Upper lobe of left lung (tissue), 6 donors: Measurements from ENCODE around the gene CAPN9. TPM values are rescaled to one million over a fixed set of nuclear protein-coding genes. Genes with fewer than 3 reads are reported as not detected.

ENCODE experiments used
- ATAC-seq, 2 donors: fragments of 200-7000 bp; cut with Tn5 transposase; one replicate each; pipeline ENCODE4 v1.9.1; 2022; ENCODE audit warnings: mild to moderate bottlenecking in 2 of 2, moderate library complexity in 2 of 2; ENCODE audit not compliant: low FRiP score in 2 of 2
- DNase-seq, 2 donors: peaks; one replicate each; pipeline ENCODE4 v3.0.0-alpha.2; 2019 to 2020
- H3K27ac ChIP-seq, 4 donors: fragments of 200-600 bp; sonication (generic); one replicate each; pipeline ENCODE4 v1.5.1; 2016 to 2019
- H3K27me3 ChIP-seq, 4 donors: fragments of 200-600 bp; sonication (generic); one replicate each; pipeline ENCODE4 v1.5.1; 2017 to 2019
- H3K36me3 ChIP-seq, 4 donors: fragments of 200-600 bp; sonication (generic); one replicate each; pipeline ENCODE4 v1.5.1; 2016 to 2019
- H3K4me1 ChIP-seq, 4 donors: fragments of 200-600 bp; sonication (generic); one replicate each; pipeline ENCODE4 v1.5.1; 2018 to 2019
- H3K4me3 ChIP-seq, 4 donors: fragments of 200-600 bp; sonication (generic); one replicate each; pipeline ENCODE4 v1.5.1; 2017 to 2019; ENCODE audit warnings: mild to moderate bottlenecking in 2 of 4, moderate library complexity in 1 of 4
- H3K9me3 ChIP-seq, 4 donors: fragments of 200-600 bp; sonication (generic); one replicate each; pipeline ENCODE4 v1.5.1; 2018 to 2019
- CTCF ChIP-seq, 6 experiments: fragments of 450-650 bp in 4 of 6; fragments of 200-600 bp in 2 of 6; sonication (generic) in 2 of 6; IDR thresholded peaks; one replicate each; pipeline ENCODE4 v1.5.1; 2016 to 2019; ENCODE audit warnings: antibody characterized with exemption in 6 of 6
- EP300 ChIP-seq, 4 donors: sonication (generic); formaldehyde crosslinking; IDR thresholded peaks; one replicate each; pipeline ENCODE4 v1.5.1; 2017; ENCODE audit warnings: antibody characterized with exemption in 4 of 4, control low read depth in 2 of 4
- POLR2A ChIP-seq, 4 donors: fragments of 450-650 bp; IDR thresholded peaks; one replicate each; pipeline ENCODE4 v1.5.1; 2016 to 2017; ENCODE audit warnings: antibody characterized with exemption in 4 of 4, mild to moderate bottlenecking in 2 of 4
- POLR2AphosphoS5 ChIP-seq, 2 donors: sonication (generic); formaldehyde crosslinking; IDR thresholded peaks; one replicate each; pipeline ENCODE4 v1.5.1; 2017; ENCODE audit warnings: antibody characterized with exemption in 2 of 2
- WGBS, 2 donors: methylation state at CpG; one replicate each; pipeline ENCODE4 v1.1.5; 2017 to 2018; 5-methylcytosine and 5-hydroxymethylcytosine counted together
- total RNA-seq, 6 donors: library from RNA; depleted of rRNA in 4 of 6; stranded (reverse); fragments of >200 nt in 4 of 6; gene quantifications; one replicate each; pipeline versions ENCODE4 v1.1.0 to v1.2.1, GENCODE V29; 2016 to 2021
- donor health status: DM: no; HTN: no; CAD: no; lungs with moderate emphysema.
- donor health status: DM: no; HTN: yes; CAD: no; lungs with severe emphysema.

CAPN9 gene
- total RNA-seq, 6 donors from 2014 or later, result 8.0 to 29.0 (median 19.6) TPM

- TF ChIP-seq CTCF (IDR thresholded peaks at IDR 0.05) (no peak), EP300 (IDR thresholded peaks at IDR 0.05) (no peak), POLR2A (IDR thresholded peaks at IDR 0.05) (no peak), POLR2AphosphoS5 (IDR thresholded peaks at IDR 0.05) (no peak)
- H3K36me3 ChIP-seq, result no peaks in the 10 kb centered on the region
- no peak overlapping the region for H3K27ac ChIP-seq
- WGBS, 2 donors, result 76 to 81% methylated on average over 2 of the region's 2 CpGs
- H3K9me3 ChIP-seq, result no peaks in the 10 kb centered on the region
- peaks cover 0 to 10% (median 2%) of the 10 kb centered on the region in 4 donors for H3K4me1 ChIP-seq
- DNase-seq (no peak), ATAC-seq (no peak)
- H3K4me3 ChIP-seq, result no peak overlapping the region
- H3K27me3 ChIP-seq, result no peaks in the 10 kb centered on the region
Observed at GRCh38 chr1:230743899-230744298, 3.3 kb upstream of the CAPN9 start.

GRCh38 chr1:230744382-230744781, 2.8 kb upstream of the CAPN9 start:
- no peaks in the 10 kb centered on the region for H3K27me3 ChIP-seq
- DNase-seq (no peak), ATAC-seq (no peak)
- H3K4me3 ChIP-seq, result no peak overlapping the region
- 74 to 75% methylated on average over 5 of the region's 5 CpGs for WGBS, 2 donors
- no peaks in the 10 kb centered on the region for H3K9me3 ChIP-seq
- H3K4me1 ChIP-seq, result peaks cover 0 to 10% (median 3%) of the 10 kb centered on the region in 4 donors
- no peak overlapping the region for H3K27ac ChIP-seq
- no peaks in the 10 kb centered on the region for H3K36me3 ChIP-seq
- no peak for TF ChIP-seq POLR2AphosphoS5 (IDR thresholded peaks at IDR 0.05)
- TF ChIP-seq CTCF (IDR thresholded peaks at IDR 0.05), result no peak
- TF ChIP-seq EP300 (IDR thresholded peaks at IDR 0.05), result no peak
- TF ChIP-seq POLR2A (IDR thresholded peaks at IDR 0.05), result no peak

GRCh38 chr1:230745071-230745470, 2.1 kb upstream of the CAPN9 start:
- ATAC-seq (no peak), DNase-seq (no peak)
- H3K4me1 ChIP-seq, result peaks cover 0 to 10% (median 4%) of the 10 kb centered on the region in 4 donors
- 41 to 81% methylated on average over 3 of the region's 3 CpGs for WGBS, 2 donors
- no peaks in the 10 kb centered on the region for H3K36me3 ChIP-seq
- no peak overlapping the region for H3K4me3 ChIP-seq
- H3K27me3 ChIP-seq, result no peaks in the 10 kb centered on the region
- TF ChIP-seq CTCF (IDR thresholded peaks at IDR 0.05), result no peak
- TF ChIP-seq POLR2A (IDR thresholded peaks at IDR 0.05), result no peak
- no peak for TF ChIP-seq POLR2AphosphoS5 (IDR thresholded peaks at IDR 0.05)
- no peak for TF ChIP-seq EP300 (IDR thresholded peaks at IDR 0.05)
- no peaks in the 10 kb centered on the region for H3K9me3 ChIP-seq
- no peak overlapping the region for H3K27ac ChIP-seq

GRCh38 chr1:230746617-230747016, 571 bp upstream of the CAPN9 start:
- Histone ChIP-seq H3K4me3 (no peak overlapping the region), H3K9me3 (no peaks in the 10 kb centered on the region), H3K4me1 (peaks cover 0 to 21% (median 6%) of the 10 kb centered on the region in 4 donors), H3K36me3 (no peaks in the 10 kb centered on the region), H3K27me3 (no peaks in the 10 kb centered on the region), H3K27ac (peak overlapping the region in 1 of 4 donors; percentile 78)
- no peak for DNase-seq
- ATAC-seq, result no peak
- no peak for TF ChIP-seq EP300 (IDR thresholded peaks at IDR 0.05)
- no peak for TF ChIP-seq CTCF (IDR thresholded peaks at IDR 0.05)
- no peak for TF ChIP-seq POLR2AphosphoS5 (IDR thresholded peaks at IDR 0.05)
- no peak for TF ChIP-seq POLR2A (IDR thresholded peaks at IDR 0.05)
- 80 to 82% methylated on average over 4 of the region's 4 CpGs for WGBS, 2 donors
